GM12891 (cell line): ENCODE results near the gene MED14.

ENCODE experiments used
- POLR2AphosphoS5 ChIP-seq: IDR thresholded peaks from 2 replicates; pipeline ENCODE4 v1.6.1; 2011; ENCODE audit warnings: low read depth, low read length, control low read depth
- TAF1 ChIP-seq: IDR thresholded peaks from 2 replicates; pipeline ENCODE4 v1.6.1; 2011; ENCODE audit warnings: low read depth, low read length, control low read depth

GRCh38 chrX:40746521-40746920 lies 11.2 kb upstream of the MED14 start:
- TF ChIP-seq TAF1 (no peak), POLR2AphosphoS5 (no peak)
